Mesendoderm (in vitro differentiated cells): ENCODE data around the gene PIAS1.

Experiments
- DNase-seq: peaks from one replicate; pipeline ENCODE4 v3.0.0; 2013
- H2AK5ac ChIP-seq: 2 replicates; pipeline ENCODE4 v1.6.1; 2013; ENCODE audit warnings: low read length, inconsistent platforms
- H2BK120ac ChIP-seq: 2 replicates; pipeline ENCODE4 v1.6.1; 2013; ENCODE audit warnings: low read depth, mild to moderate bottlenecking, low read length, moderate library complexity, mixed read lengths
- H2BK15ac ChIP-seq: replicated peaks from 2 replicates; pipeline ENCODE4 v1.6.1; 2013; ENCODE audit warnings: low read depth, mild to moderate bottlenecking, moderate library complexity
- H2BK5ac ChIP-seq: 2 replicates; pipeline ENCODE4 v1.6.1; 2013; ENCODE audit warnings: low read length, inconsistent platforms
- H3K18ac ChIP-seq: 2 replicates; pipeline ENCODE4 v1.6.1; 2013; ENCODE audit warnings: mild to moderate bottlenecking, low read length, mixed read lengths
- H3K23ac ChIP-seq: one replicate; pipeline ENCODE4 v1.6.1; 2013; ENCODE audit warnings: low read length
- H3K27ac ChIP-seq: 2 replicates; pipeline ENCODE4 v1.5.1; 2013; ENCODE audit warnings: low read depth, mild to moderate bottlenecking, inconsistent platforms, low read length, moderate library complexity
- H3K27me3 ChIP-seq: 2 replicates; pipeline ENCODE4 v1.6.1; 2013; ENCODE audit warnings: low read length, control low read depth, mild to moderate bottlenecking, inconsistent platforms; ENCODE audit not compliant: insufficient read depth, poor library complexity
- H3K36me3 ChIP-seq: 2 replicates; pipeline ENCODE4 v1.6.1; 2013; ENCODE audit warnings: low read length, inconsistent platforms; ENCODE audit not compliant: control insufficient read depth, insufficient read depth
- H3K4ac ChIP-seq: one replicate; pipeline ENCODE4 v1.6.1; 2013; ENCODE audit warnings: low read depth, mild to moderate bottlenecking, low read length, moderate library complexity
- H3K4me1 ChIP-seq: 2 replicates; pipeline ENCODE4 v1.6.1; 2013; ENCODE audit warnings: low read depth, low read length, inconsistent platforms; ENCODE audit not compliant: control insufficient read depth
- H3K4me2 ChIP-seq: 2 replicates; pipeline ENCODE4 v1.6.1; 2013; ENCODE audit warnings: low read length
- H3K4me3 ChIP-seq: 2 replicates; pipeline ENCODE4 v1.5.1; 2013; ENCODE audit warnings: mild to moderate bottlenecking, low read length
- H3K56ac ChIP-seq: one replicate; pipeline ENCODE4 v1.6.1; 2013; ENCODE audit warnings: low read length
- H3K79me1 ChIP-seq: 2 replicates; pipeline ENCODE4 v1.6.1; 2013; ENCODE audit warnings: low read length, inconsistent platforms
- H3K79me2 ChIP-seq: 2 replicates; pipeline ENCODE4 v1.6.1; 2013; ENCODE audit warnings: mild to moderate bottlenecking, low read length; ENCODE audit not compliant: control insufficient read depth, insufficient read depth
- H3K9ac ChIP-seq: 2 replicates; pipeline ENCODE4 v1.6.1; 2013; ENCODE audit warnings: low read length, inconsistent platforms
- H4K5ac ChIP-seq: one replicate; pipeline ENCODE4 v1.6.1; 2013; ENCODE audit warnings: low read length
- H4K8ac ChIP-seq: one replicate; pipeline ENCODE4 v1.6.1; 2013; ENCODE audit warnings: low read depth, mild to moderate bottlenecking, control low read depth, low read length, moderate library complexity
- WGBS: extraction: QIAGEN DNeasy Blood & Tissue Kit; methylation state at CpG from one replicate; pipeline ENCODE4 v1.1.7; 2013; ENCODE audit warnings: low lambda C conversion rate, missing lambda C conversion rate; ENCODE audit not compliant: insufficient coverage; ENCODE audit errors: extremely low coverage; 5-methylcytosine and 5-hydroxymethylcytosine counted together

The PIAS1 gene

GRCh38 chr15:68229386-68230156, 175.5 kb downstream of the PIAS1 start, which contains the start of gene CLN6:
Gene CLN6, minus strand, starts transcription at chr15:68229728. Its CDS starts 144 bp downstream, at chr15:68229584.
- DNase-seq, result peak; percentile 85
- WGBS, result no CpG with 5 or more reads among the region's 82 CpGs

GRCh38 chr15:68230157-68231100, 176.3 kb downstream of the PIAS1 start:
- no peak overlapping the region for H2BK5ac ChIP-seq
- no peak for DNase-seq
- WGBS, result no CpG with 5 or more reads among the region's 20 CpGs

More at GRCh38 chr15:68229386-68230156, 175.5 kb downstream of the PIAS1 start, which contains the start of gene CLN6:
- peak within 1 kb of the TSS; percentile 94 for H3K18ac ChIP-seq
- H3K4me3 ChIP-seq, result peak within 1 kb of the TSS; percentile 59
- H2BK15ac ChIP-seq, result no peak within 1 kb of the TSS
- peak within 1 kb of the TSS; percentile 35 for H2BK5ac ChIP-seq
- H3K23ac ChIP-seq, result no peak within 1 kb of the TSS
- H4K8ac ChIP-seq, result no peak within 1 kb of the TSS
- H3K4me2 ChIP-seq, result peak within 1 kb of the TSS; percentile 93
- no peak within 1 kb of the TSS for H2AK5ac ChIP-seq
- H3K4me1 ChIP-seq, result peaks cover 8% of the 10 kb centered on the region
- H3K79me2 ChIP-seq, result peaks cover 29% of the 10 kb centered on the region
- H4K5ac ChIP-seq, result no peak within 1 kb of the TSS
- no peaks in the 10 kb centered on the region for H3K27me3 ChIP-seq
- H3K4ac ChIP-seq, result peak within 1 kb of the TSS; percentile 97
- H3K36me3 ChIP-seq, result no peaks in the 10 kb centered on the region
- peak within 1 kb of the TSS; percentile 54 for H3K27ac ChIP-seq
- no peak within 1 kb of the TSS for H2BK120ac ChIP-seq
- H3K9ac ChIP-seq, result peak within 1 kb of the TSS; percentile 87
- H3K79me1 ChIP-seq, result peaks cover 16% of the 10 kb centered on the region
- H3K56ac ChIP-seq, result peak within 1 kb of the TSS; percentile 94

GRCh38 chr15:68231102-68231818, 177.1 kb downstream of the PIAS1 start:
- no peak overlapping the region for H2BK15ac ChIP-seq
- H3K4ac ChIP-seq, result no peak overlapping the region
- H3K23ac ChIP-seq, result no peak overlapping the region
- H4K5ac ChIP-seq, result no peak overlapping the region
- H2BK120ac ChIP-seq, result no peak overlapping the region
- no peak overlapping the region for H4K8ac ChIP-seq
- H3K9ac ChIP-seq, result no peak overlapping the region
- H3K27ac ChIP-seq, result no peak overlapping the region
- H2AK5ac ChIP-seq, result no peak overlapping the region
- DNase-seq, result no peak
- no peaks in the 10 kb centered on the region for H3K36me3 ChIP-seq
- WGBS, result no CpG with 5 or more reads among the region's 9 CpGs
- H3K79me1 ChIP-seq, result peaks cover 13% of the 10 kb centered on the region
- peaks cover 22% of the 10 kb centered on the region for H3K79me2 ChIP-seq
- H3K4me1 ChIP-seq, result peaks cover 8% of the 10 kb centered on the region
- no peaks in the 10 kb centered on the region for H3K27me3 ChIP-seq
- no peak overlapping the region for H2BK5ac ChIP-seq
- H3K4me3 ChIP-seq, result no peak overlapping the region
- no peak overlapping the region for H3K18ac ChIP-seq
- H3K4me2 ChIP-seq, result no peak overlapping the region
- H3K56ac ChIP-seq, result no peak overlapping the region

More at GRCh38 chr15:68230157-68231100, 176.3 kb downstream of the PIAS1 start:
- Histone ChIP-seq H3K4me3 (peak overlapping the region; percentile 27), H2BK120ac (no peak overlapping the region), H3K56ac (peak overlapping the region; percentile 92), H3K4ac (no peak overlapping the region), H3K36me3 (no peaks in the 10 kb centered on the region), H2BK15ac (no peak overlapping the region), H2AK5ac (no peak overlapping the region), H3K27ac (no peak overlapping the region), H3K27me3 (no peaks in the 10 kb centered on the region), H4K8ac (no peak overlapping the region), H4K5ac (no peak overlapping the region), H3K79me2 (peaks cover 24% of the 10 kb centered on the region), H3K4me1 (peaks cover 8% of the 10 kb centered on the region), H3K23ac (no peak overlapping the region), H3K79me1 (peaks cover 13% of the 10 kb centered on the region), H3K9ac (peak overlapping the region; percentile 77), H3K4me2 (peak overlapping the region; percentile 93), H3K18ac (no peak overlapping the region)

DNA sequence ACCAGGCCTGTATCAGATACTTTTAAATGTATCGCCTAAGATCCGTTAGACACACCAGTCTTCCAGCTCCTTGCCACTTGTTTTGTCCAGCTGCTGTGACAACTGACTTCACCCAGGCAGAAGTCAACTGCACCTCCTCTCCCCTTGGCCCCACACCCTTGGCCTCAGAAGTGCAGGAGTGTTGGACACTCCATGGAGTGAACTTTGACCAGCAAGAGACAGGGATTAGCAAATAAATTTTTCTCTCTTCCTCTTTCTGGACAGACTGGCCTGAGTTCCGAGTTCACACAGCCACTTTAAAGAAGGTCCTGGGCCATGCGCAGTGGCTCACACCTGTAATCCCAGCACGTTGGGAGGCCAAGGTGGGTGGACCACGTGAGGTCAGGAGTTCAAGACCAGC, 178.3 kb downstream of the PIAS1 start:
- Histone ChIP-seq H3K4me3 (no peak overlapping the region), H3K4me2 (no peak overlapping the region), H3K36me3 (no peaks in the 10 kb centered on the region), H3K23ac (no peak overlapping the region), H4K8ac (no peak overlapping the region), H3K4me1 (peaks cover 8% of the 10 kb centered on the region), H3K4ac (no peak overlapping the region), H2BK15ac (no peak overlapping the region), H3K27me3 (no peaks in the 10 kb centered on the region), H3K79me2 (peaks cover 17% of the 10 kb centered on the region), H3K18ac (no peak overlapping the region), H2BK5ac (no peak overlapping the region), H2BK120ac (no peak overlapping the region), H4K5ac (no peak overlapping the region), H3K56ac (no peak overlapping the region), H3K27ac (no peak overlapping the region), H3K79me1 (peaks cover 12% of the 10 kb centered on the region), H3K9ac (no peak overlapping the region), H2AK5ac (no peak overlapping the region)
- no peak for DNase-seq
- WGBS, result no CpG with 5 or more reads among the region's 6 CpGs

DNA sequence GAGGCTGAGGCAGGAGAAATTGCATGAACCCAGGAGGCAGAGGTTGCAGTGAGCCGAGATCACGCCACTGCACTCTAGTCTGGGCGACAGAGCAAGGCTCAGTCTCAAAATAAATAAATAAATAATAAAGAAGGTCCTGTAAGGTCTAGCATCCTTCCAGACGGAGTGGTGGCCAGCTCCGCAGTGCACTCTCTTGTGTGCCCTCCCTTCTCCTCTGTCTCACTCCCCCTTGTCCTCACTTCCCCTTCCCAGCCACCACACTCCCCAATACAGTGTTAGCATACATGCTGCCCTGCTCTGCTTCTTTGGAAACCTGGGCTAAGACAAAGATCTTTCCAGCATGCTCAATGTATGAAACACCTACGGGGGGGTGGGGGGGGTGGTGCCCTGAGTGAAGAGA, 178.8 kb downstream of the PIAS1 start:
- H3K36me3 ChIP-seq, result no peaks in the 10 kb centered on the region
- no peak overlapping the region for H3K4me2 ChIP-seq
- H2BK15ac ChIP-seq, result no peak overlapping the region
- H2AK5ac ChIP-seq, result no peak overlapping the region
- H3K27me3 ChIP-seq, result no peaks in the 10 kb centered on the region
- peaks cover 5% of the 10 kb centered on the region for H3K4me1 ChIP-seq
- H3K56ac ChIP-seq, result no peak overlapping the region
- no peak overlapping the region for H3K4ac ChIP-seq
- H3K18ac ChIP-seq, result no peak overlapping the region
- WGBS, result no CpG with 5 or more reads among the region's 6 CpGs
- peaks cover 8% of the 10 kb centered on the region for H3K79me1 ChIP-seq
- no peak overlapping the region for H3K4me3 ChIP-seq
- no peak overlapping the region for H2BK120ac ChIP-seq
- H3K23ac ChIP-seq, result no peak overlapping the region
- no peak overlapping the region for H2BK5ac ChIP-seq
- peaks cover 12% of the 10 kb centered on the region for H3K79me2 ChIP-seq
- H4K5ac ChIP-seq, result no peak overlapping the region
- H4K8ac ChIP-seq, result no peak overlapping the region
- DNase-seq, result no peak
- H3K27ac ChIP-seq, result no peak overlapping the region
- H3K9ac ChIP-seq, result no peak overlapping the region
